Subcutaneous adipose tissue (tissue), 4 donors: ENCODE data around the gene CPSF2. TPM values are rescaled to one million over a fixed set of nuclear protein-coding genes. Genes with fewer than 3 reads are reported as not detected.

Source experiments
- CTCF ChIP-seq: fragments of 450-650 bp; IDR thresholded peaks from one replicate; pipeline ENCODE4 v1.5.1; 2016; ENCODE audit warnings: low read depth, mild to moderate bottlenecking, control low read depth, antibody characterized with exemption, moderate library complexity
- total RNA-seq, 4 donors: library from RNA; depleted of rRNA; stranded (reverse); fragments of >200 nt; gene quantifications; one replicate each; pipeline ENCODE4 v1.1.0, GENCODE V29; 2016

CPSF2 gene
- 10 to 100 TPM; 19.6 to 32.5 (median 20.9) TPM for total RNA-seq

- no peak for TF ChIP-seq CTCF
These were observed at the start of gene CPSF2, which contains the start of gene NDUFB1 for GRCh38 chr14:92121670-92122350. Gene CPSF2 (plus strand): TSS chr14:92121969. CDS start chr14:92130985, 9,016 bp downstream. Gene NDUFB1 (minus strand): TSS chr14:92121706. CDS start chr14:92117637, 4,069 bp downstream.

- no peak for TF ChIP-seq CTCF
These were observed 47.2 kb upstream of the CPSF2 start for GRCh38 chr14:92074555-92074954.

- TF ChIP-seq CTCF: no peak
These were observed 33.3 kb upstream of the CPSF2 start for GRCh38 chr14:92088494-92088893.

- no peak for TF ChIP-seq CTCF
These were observed 28.4 kb upstream of the CPSF2 start for GRCh38 chr14:92093320-92093719.

GRCh38 chr14:92099802-92100201 lies 22.0 kb upstream of the CPSF2 start:
- TF ChIP-seq CTCF: no peak

- no peak for TF ChIP-seq CTCF
These were observed 18.3 kb upstream of the CPSF2 start for GRCh38 chr14:92103363-92103989.

- no peak for TF ChIP-seq CTCF
These were observed 16.5 kb upstream of the CPSF2 start for GRCh38 chr14:92105073-92105892.
